Measurements from ENCODE around the gene SLC25A33. TPM values are rescaled to one million over a fixed set of nuclear protein-coding genes. Genes with fewer than 3 reads are reported as not detected.

Gene SLC25A33
- total RNA-seq, 1 experiment from 2014 or later: 9.4 TPM

GRCh38 chr1:9529190-9529589, 10.1 kb upstream of the SLC25A33 start:
- no peak overlapping the region for H4K5ac ChIP-seq (ENCODE audit: insufficient read length, low read depth, low read length)
- no peak overlapping the region for H2AFZ ChIP-seq (ENCODE audit: low read length)
- no peak for TF ChIP-seq CTCF (conservative IDR thresholded peaks at IDR 0.05)
- no peak overlapping the region for H2BK12ac ChIP-seq (ENCODE audit: insufficient read length, low read depth, low read length)
- no peaks in the 10 kb centered on the region for H3K27me3 ChIP-seq (ENCODE audit: insufficient read depth, low read length)
- H2BK15ac ChIP-seq (ENCODE audit: low read depth, low read length): no peak overlapping the region
- H3K9ac ChIP-seq (ENCODE audit: extremely low read depth, insufficient read length, low read length): no peak overlapping the region
- H3K79me1 ChIP-seq (ENCODE audit: insufficient read depth, low read depth, low read length, poor library complexity, severe bottlenecking): no peaks in the 10 kb centered on the region
- DNase-seq: no peak
- no peak overlapping the region for H2AK5ac ChIP-seq (ENCODE audit: insufficient read length, low read length)
- H3K4me1 ChIP-seq (ENCODE audit: insufficient read depth, low read length): no peaks in the 10 kb centered on the region
- H4K8ac ChIP-seq (replicated peaks; ENCODE audit: insufficient read length, low read depth, low read length): no peak overlapping the region
- no peak overlapping the region for H3K4me2 ChIP-seq (ENCODE audit: insufficient read depth, insufficient read length, low read length)
- no peak overlapping the region; a peak in 1 of 7 replicates for H3K27ac Mint-ChIP-seq
- no peaks in the 10 kb centered on the region; the same call in 1 of the 2 replicates for H3K27me3 Mint-ChIP-seq (ENCODE audit: low read depth)
- no peak overlapping the region for H3T11ph ChIP-seq (ENCODE audit: low read length)
- no peak overlapping the region for H3K23ac ChIP-seq (ENCODE audit: insufficient read length, low read depth, low read length)
- WGBS (ENCODE audit: extremely low coverage, insufficient read length, low lambda C conversion rate): no CpG with 5 or more reads among the region's 8 CpGs
- no peak overlapping the region for H3K27ac ChIP-seq (ENCODE audit: insufficient read length, low read depth, low read length)
- H3K79me2 ChIP-seq (ENCODE audit: insufficient read depth, low read length): no peaks in the 10 kb centered on the region
- H2BK20ac ChIP-seq (ENCODE audit: low read depth, low read length, poor library complexity, severe bottlenecking): no peak overlapping the region
- H3K4me1 Mint-ChIP-seq: peaks cover 0 to 7% of the 10 kb centered on the region in 2 experiments; a peak in 1 of 4 replicates
- no peak overlapping the region for H3K56ac ChIP-seq (ENCODE audit: insufficient read length, low read depth, low read length)
- H4K20me1 ChIP-seq (ENCODE audit: control insufficient read depth, insufficient read depth, insufficient read length): no peaks in the 10 kb centered on the region
- H3K23me2 ChIP-seq (ENCODE audit: insufficient read length, low read depth, low read length, poor library complexity, severe bottlenecking): no peaks in the 10 kb centered on the region
- no peak overlapping the region for H2BK120ac ChIP-seq (ENCODE audit: low read depth, low read length, poor library complexity, severe bottlenecking)
- no peak overlapping the region for H3K4ac ChIP-seq (ENCODE audit: low read depth, low read length)
- no peak overlapping the region for H3K14ac ChIP-seq (ENCODE audit: insufficient read depth, low read length)
- H3K9me3 Mint-ChIP-seq: no peaks in the 10 kb centered on the region
- no peak overlapping the region for H2BK5ac ChIP-seq (ENCODE audit: insufficient read length, low read length)
- H3K36me3 Mint-ChIP-seq (ENCODE audit: insufficient read depth in 1 of 3, low read depth in 3 of 3): no peaks in the 10 kb centered on the region
- no peaks in the 10 kb centered on the region for H3K9me3 ChIP-seq (ENCODE audit: control insufficient read depth, low read depth, low read length)
- H4K91ac ChIP-seq (ENCODE audit: insufficient read length, low read depth, low read length): no peak overlapping the region
- H3K18ac ChIP-seq (ENCODE audit: insufficient read length, low read depth, low read length): no peak overlapping the region
- no peak overlapping the region for H3K4me3 Mint-ChIP-seq

All from H9 (cell line).